Tibial nerve (tissue), 4 donors: ENCODE results near the gene EXOC4.

ENCODE experiments used
- CTCF ChIP-seq, 5 experiments: fragments of 200-600 bp in 3 of 5; fragments of 450-650 bp in 2 of 5; sonication (generic) in 3 of 5; IDR thresholded peaks; one replicate each; pipeline ENCODE4 v1.5.1; 2016 to 2019; ENCODE audit warnings: antibody characterized with exemption in 5 of 5, mild to moderate bottlenecking in 3 of 5, moderate library complexity in 2 of 5
- EP300 ChIP-seq, 2 donors: sonication (generic); formaldehyde crosslinking; IDR thresholded peaks; one replicate each; pipeline ENCODE4 v1.6.1; 2017; ENCODE audit warnings: antibody characterized with exemption in 2 of 2, mild to moderate bottlenecking in 1 of 2
- POLR2A ChIP-seq, 2 donors: fragments of 450-650 bp; IDR thresholded peaks; one replicate each; pipeline ENCODE4 v1.6.1; 2017; ENCODE audit warnings: antibody characterized with exemption in 2 of 2, mild to moderate bottlenecking in 2 of 2, moderate library complexity in 2 of 2

- TF ChIP-seq POLR2A (IDR thresholded peaks at IDR 0.05) (no peak), CTCF (IDR thresholded peaks at IDR 0.05) (no peak), EP300 (IDR thresholded peaks at IDR 0.05) (no peak)
These were observed 781.8 kb downstream of the EXOC4 start for GRCh38 chr7:134034652-134035051.
